Muscle layer of colon (tissue), 2 donors: Measurements from ENCODE around the gene CAPZA1.
A peak's percentile ranks its signal among the peaks of the same experiment; 100 is the strongest.

Experiments
- H3K27ac ChIP-seq: one replicate; pipeline ENCODE4 v1.7.0; 2013; ENCODE audit warnings: low read depth, mild to moderate bottlenecking, low read length, moderate library complexity
- H3K27me3 ChIP-seq, 2 donors: one replicate each; pipeline ENCODE4 v1.7.0; 2013; ENCODE audit warnings: low read length in 2 of 2, mild to moderate bottlenecking in 2 of 2; ENCODE audit not compliant: insufficient read depth in 2 of 2, control insufficient read depth in 1 of 2
- H3K36me3 ChIP-seq: one replicate; pipeline ENCODE4 v1.7.0; 2013; ENCODE audit warnings: mild to moderate bottlenecking, low read length; ENCODE audit not compliant: insufficient read depth
- H3K4me1 ChIP-seq: one replicate; pipeline ENCODE4 v1.7.0; 2013; ENCODE audit warnings: mild to moderate bottlenecking, low read length; ENCODE audit not compliant: insufficient read depth
- H3K4me3 ChIP-seq, 2 donors: one replicate each; pipeline ENCODE4 v1.7.0; 2013; ENCODE audit warnings: low read length in 2 of 2, low read depth in 1 of 2, mild to moderate bottlenecking in 1 of 2, moderate library complexity in 1 of 2
- H3K9ac ChIP-seq: one replicate; pipeline ENCODE4 v1.7.0; 2013; ENCODE audit warnings: low read length
- H3K9me3 ChIP-seq: one replicate; pipeline ENCODE4 v1.7.0; 2013; ENCODE audit warnings: mild to moderate bottlenecking, low read length
- donor health status: abdominal sarcoma.
- donor health status: Adenocarcinoma of cecum.

Gene CAPZA1

DNA sequence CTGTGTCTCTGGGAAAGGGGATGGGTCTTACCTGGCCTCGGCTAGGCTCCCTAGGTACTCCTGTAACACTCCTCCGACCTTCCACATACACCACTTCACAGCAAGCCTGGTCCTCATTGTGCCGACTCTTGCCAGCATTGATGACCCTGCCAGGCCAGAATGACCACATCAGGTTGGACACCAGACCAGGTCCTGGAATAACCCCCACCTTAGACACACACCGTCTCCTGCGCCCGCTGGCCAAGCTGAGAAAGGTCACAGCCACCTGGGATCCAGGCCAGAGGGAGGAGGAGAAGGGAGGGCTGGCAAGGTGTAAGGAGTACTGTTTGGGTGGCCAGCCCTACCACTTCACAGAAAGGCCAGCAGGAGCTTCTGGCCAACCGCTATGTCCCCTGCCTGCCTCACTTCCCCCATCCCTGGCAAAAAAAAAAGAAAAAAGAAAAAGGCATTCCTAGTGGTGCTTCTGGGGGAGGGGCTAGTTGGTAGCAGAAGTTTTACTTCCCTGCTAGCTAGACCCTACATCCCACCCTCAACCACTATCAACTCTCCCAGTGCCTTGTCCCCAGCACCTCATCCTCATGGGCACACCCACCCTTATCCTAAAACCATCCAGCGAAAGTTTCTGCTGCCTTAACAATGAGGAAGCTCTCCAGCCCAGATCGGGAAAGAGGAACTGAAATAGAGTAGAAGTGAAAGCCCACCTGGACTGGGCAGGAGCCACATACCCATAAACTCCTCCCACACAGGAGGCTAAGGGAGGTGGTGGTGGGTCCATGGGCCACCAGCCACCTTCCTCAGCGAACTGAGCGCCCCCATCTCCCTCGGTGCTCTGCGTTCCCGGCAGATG lies 94.1 kb downstream of the CAPZA1 start:
- no peak overlapping the region for H3K27ac ChIP-seq
- no peaks in the 10 kb centered on the region for H3K36me3 ChIP-seq
- H3K27me3 ChIP-seq, result no peaks in the 10 kb centered on the region

DNA sequence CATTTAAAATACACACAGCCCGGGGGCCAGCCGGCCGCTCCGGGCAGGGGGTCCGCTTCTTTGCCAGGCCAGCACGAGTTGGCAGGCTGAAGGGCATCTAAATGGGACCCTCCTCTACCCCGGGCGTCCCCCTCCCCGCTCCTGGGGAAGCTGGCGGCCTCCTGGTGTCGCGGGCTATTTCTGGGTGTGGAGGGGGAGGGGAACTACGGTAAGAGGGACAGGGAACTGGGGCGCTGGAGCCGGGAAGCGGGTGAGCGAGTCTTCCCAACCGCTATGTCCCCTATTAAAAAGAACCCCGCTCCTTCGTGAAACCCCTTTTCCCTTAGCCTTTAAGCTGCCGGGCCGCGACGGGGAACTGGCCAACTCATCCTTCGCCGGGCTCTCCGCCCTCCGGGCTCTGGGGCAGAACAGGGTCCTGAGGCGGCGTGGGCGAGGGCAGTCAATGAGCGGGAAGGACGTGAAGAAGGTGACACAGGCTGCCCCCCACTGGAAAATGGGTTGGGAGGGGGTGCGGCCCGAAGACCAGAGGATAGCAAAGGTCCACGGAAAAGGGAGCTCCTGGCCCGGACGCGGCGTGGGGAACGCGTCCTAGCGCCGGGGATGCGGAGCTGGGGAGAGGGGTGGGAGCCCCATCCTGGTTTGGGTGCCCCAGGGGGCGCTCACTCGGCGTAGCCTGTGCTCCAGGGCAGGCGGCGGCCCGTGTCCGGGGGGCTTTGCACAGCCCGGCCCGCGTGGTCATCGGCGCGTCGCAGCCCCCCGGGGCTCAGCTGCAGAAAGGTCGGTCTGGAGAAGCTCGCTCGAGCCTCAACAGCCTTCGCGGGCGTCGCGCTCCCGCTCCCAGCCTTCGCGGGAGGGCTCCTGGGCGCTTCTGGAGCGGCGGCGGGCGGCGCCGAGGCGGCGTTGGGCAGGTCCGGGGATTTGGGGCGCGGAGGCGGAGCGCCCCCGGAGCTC lies 95.0 kb downstream of the CAPZA1 start:
- Histone ChIP-seq H3K27ac (peak overlapping the region; percentile 48), H3K4me3 (peak overlapping the region; percentile 79 to 83), H3K9me3 (no peaks in the 10 kb centered on the region), H3K36me3 (no peaks in the 10 kb centered on the region), H3K9ac (no peak overlapping the region), H3K4me1 (peaks cover 8% of the 10 kb centered on the region), H3K27me3 (peaks cover 0 to 2% of the 10 kb centered on the region in 2 donors)

More for the DNA sequence above, 94.1 kb downstream of the CAPZA1 start:
- H3K9ac ChIP-seq, result no peak overlapping the region
- peaks cover 8% of the 10 kb centered on the region for H3K4me1 ChIP-seq
- peak overlapping the region; percentile 79 to 83 for H3K4me3 ChIP-seq
- no peaks in the 10 kb centered on the region for H3K9me3 ChIP-seq

DNA sequence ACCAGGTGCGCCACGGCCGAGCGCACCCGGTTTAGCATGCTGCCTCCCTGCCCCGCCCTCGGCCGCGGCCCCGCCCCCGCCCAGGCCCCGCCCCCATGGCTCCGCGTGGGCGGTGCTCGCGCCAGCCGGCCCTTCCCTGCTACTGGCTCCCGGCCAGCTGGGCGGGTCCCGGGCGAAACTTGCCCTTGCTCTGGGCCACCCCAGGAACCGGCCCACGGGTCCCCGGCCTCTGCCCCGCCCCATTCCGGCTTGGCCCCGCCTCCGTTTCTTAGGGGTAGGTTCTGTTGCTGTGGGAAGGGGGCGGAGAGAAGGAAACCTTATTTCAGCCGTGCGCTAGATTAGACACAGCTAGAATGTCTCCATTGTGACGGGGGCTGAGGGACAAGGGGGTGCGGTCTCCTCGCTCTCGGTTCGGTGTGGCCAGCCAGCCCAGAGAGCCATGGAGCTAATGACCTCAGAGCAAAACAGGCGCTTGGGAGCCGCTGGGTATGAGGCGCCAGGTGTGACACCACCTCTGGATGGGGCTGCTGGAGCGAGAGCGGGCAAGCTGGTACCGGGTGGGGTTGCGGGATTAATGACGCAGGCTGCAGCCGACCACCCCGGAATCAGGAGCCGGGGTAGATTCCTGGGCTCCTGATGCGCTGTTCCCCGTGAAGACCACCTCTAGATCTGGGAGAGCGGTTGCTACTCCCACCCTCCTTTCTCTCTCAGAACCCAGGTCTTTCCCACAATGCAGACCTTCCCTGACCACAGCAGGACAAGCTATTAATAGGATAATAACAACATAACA lies 95.8 kb downstream of the CAPZA1 start, which contains the start of gene PPM1J:
PPM1J (minus strand) TSS at position 69 of the 790 bp plus-strand sequence; CDS start at position 38, 31 bp downstream.
- H3K27ac ChIP-seq, result peak within 1 kb of the TSS; percentile 68
- peak within 1 kb of the TSS; percentile 79 to 83 for H3K4me3 ChIP-seq
- peaks cover 0 to 4% of the 10 kb centered on the region in 2 donors for H3K27me3 ChIP-seq
- no peak within 1 kb of the TSS for H3K9ac ChIP-seq
- no peaks in the 10 kb centered on the region for H3K36me3 ChIP-seq
- H3K9me3 ChIP-seq, result no peaks in the 10 kb centered on the region
- peaks cover 8% of the 10 kb centered on the region for H3K4me1 ChIP-seq

DNA sequence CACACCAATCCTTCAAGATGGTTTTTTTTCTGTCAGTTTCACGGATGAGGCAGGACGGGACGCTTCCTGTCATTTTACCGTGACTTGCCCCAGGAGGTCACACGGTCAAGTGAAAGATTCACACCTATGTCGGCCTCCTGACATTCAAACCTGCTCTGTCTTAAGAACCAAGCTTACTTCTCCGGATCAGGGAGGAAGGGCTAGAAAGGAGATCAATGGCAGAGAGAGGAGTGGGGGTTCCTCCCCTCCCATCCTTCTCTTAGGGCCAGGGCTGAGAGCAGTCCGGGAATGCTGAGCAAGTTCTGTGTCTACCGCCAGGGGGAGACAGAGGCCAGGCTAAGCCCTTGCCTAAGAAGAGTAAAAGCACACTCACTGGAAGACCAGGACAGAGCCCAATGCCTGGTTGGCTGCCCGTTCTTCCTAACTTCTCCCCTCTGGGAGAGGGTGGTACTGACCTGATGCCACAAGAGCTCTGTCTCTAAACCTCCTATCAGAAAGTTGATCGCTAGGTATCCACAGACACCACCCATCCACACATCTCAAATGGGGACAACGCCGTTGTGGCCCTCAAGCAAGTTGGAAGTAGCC lies 96.6 kb downstream of the CAPZA1 start:
- Histone ChIP-seq H3K27ac (peak overlapping the region; percentile 68), H3K36me3 (no peaks in the 10 kb centered on the region), H3K27me3 (peaks cover 0 to 4% of the 10 kb centered on the region in 2 donors), H3K9me3 (no peaks in the 10 kb centered on the region), H3K4me3 (peak overlapping the region; percentile 79 to 83), H3K9ac (no peak overlapping the region), H3K4me1 (peaks cover 8% of the 10 kb centered on the region)

DNA sequence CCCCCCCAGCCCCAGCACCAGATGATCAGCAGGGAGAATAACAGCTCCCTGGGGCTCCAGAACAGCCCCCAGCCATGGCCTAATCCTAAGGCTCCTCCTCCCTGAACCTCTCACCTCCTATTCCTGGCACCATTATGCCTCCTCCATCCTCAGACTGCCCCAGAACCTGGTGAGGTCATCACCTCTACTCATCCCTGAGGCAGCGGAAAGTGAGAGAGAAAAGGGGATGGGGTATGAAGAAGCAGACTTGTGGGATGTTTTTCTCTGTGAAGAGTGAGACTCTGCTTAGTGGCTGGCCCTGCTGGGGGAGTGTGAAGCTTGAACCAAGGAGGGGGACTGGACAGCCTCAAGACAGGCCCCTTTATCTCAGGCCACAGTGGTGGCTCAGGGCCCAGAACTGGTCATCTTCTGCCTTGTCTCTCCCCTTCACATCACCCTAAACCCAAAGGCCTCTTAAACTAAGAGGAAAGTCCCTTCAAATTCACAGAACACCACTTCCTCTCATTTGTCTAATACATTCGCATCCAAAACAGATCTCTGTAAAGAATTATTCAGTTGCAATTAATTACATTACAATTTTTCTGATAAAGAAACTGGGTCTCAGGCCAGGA lies 97.7 kb downstream of the CAPZA1 start:
- Histone ChIP-seq H3K4me3 (no peak overlapping the region), H3K36me3 (no peaks in the 10 kb centered on the region), H3K27me3 (peaks cover 0 to 7% of the 10 kb centered on the region in 2 donors), H3K27ac (no peak overlapping the region), H3K9ac (no peak overlapping the region), H3K4me1 (peaks cover 8% of the 10 kb centered on the region), H3K9me3 (no peaks in the 10 kb centered on the region)

DNA sequence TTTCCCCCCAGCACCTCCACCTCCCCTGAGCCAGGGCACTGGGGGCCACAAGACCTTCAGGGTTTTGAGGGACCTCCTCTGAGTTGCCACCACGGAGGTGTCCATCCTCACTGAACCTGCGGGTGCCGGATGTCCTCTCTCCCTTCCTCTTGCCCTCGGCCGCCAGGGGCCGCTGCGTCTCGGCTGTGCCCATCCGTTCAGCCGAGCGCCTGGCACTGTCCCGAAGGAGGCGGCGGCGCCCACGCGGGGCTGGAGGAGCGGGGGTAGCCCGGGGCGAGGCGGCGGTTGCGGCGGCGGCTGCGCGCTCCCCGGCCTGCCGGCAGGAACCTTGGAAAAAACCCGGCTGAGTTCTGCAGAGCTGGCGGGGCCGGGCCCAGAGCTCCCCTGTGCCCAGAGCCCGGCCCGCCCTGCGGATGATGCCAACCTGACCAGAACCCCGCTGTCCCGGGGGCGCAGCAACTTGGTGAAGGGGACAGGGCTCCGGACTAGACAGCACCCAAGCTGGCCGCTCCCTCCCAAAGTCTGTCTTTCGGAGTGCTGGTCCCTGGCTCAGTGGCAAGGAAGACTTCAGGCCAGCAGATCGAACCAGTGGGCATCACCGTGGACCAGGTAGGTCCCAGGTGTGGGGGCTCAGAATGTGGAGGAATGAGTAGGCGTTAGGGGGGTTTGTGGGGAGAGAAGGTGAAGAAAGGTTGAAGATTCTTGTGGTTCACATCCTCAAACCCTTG lies 99.2 kb downstream of the CAPZA1 start:
- Histone ChIP-seq H3K27me3 (peaks cover 0 to 9% of the 10 kb centered on the region in 2 donors), H3K27ac (no peak overlapping the region), H3K36me3 (no peaks in the 10 kb centered on the region), H3K9ac (no peak overlapping the region), H3K4me3 (peak overlapping the region; percentile 9 to 32), H3K9me3 (no peaks in the 10 kb centered on the region), H3K4me1 (peaks cover 8% of the 10 kb centered on the region)

DNA sequence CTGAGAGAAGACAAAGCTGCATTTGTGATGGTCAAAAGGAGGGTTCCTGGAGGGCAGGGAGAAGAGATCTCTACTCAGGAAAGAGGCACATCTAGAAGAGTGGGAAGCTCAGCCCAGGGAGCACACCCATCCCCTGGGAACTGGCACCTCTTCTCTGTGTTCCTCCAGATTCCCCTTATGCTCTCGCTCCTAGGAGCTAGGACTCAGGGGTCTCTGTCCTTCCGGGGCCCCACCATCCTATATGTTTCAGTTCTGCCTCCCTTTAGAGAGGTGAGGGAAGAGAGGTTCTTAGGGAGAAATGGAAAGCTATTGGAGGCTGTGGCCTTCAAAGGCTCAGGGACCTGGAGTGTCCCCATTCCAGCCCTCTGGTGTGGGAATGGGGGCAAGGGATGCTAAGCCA lies 100.1 kb downstream of the CAPZA1 start:
- Histone ChIP-seq H3K9me3 (no peaks in the 10 kb centered on the region), H3K9ac (no peak overlapping the region), H3K27me3 (peaks cover 0 to 9% of the 10 kb centered on the region in 2 donors), H3K36me3 (no peaks in the 10 kb centered on the region), H3K4me1 (peaks cover 8% of the 10 kb centered on the region), H3K27ac (no peak overlapping the region), H3K4me3 (no peak overlapping the region)

DNA sequence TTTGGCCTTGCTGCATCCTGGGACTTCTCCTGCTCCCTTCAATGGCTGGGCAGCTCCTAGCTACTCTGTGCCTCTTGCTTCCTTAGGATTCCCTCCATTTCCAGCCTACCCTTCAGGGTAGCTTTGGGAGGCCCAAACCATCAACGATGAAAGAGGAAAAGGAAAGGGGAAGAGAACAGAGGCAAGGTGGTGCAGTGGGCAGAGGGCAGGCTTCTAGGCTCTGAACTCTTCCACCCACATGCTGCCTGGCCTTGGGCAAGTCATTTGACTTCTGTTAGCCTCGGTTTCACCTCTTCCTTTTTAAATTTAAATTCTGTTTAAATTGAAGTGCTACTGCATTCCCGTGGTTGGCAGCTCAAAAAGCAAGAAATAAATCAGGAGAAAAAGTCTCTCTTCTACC lies 101.2 kb downstream of the CAPZA1 start:
- no peak overlapping the region for H3K4me3 ChIP-seq
- no peak overlapping the region for H3K9ac ChIP-seq
- H3K27me3 ChIP-seq, result peaks cover 0 to 9% of the 10 kb centered on the region in 2 donors
- H3K4me1 ChIP-seq, result peaks cover 4% of the 10 kb centered on the region
- H3K36me3 ChIP-seq, result no peaks in the 10 kb centered on the region
- no peak overlapping the region for H3K27ac ChIP-seq
- H3K9me3 ChIP-seq, result no peaks in the 10 kb centered on the region
